ENCODE measurements around the gene DR1.
"Not testable (repeated sequence)": the region's sequence is repeated elsewhere in the genome, so short reads cannot be mapped to it uniquely, and the experiment has no call there.

Gene DR1

DNA sequence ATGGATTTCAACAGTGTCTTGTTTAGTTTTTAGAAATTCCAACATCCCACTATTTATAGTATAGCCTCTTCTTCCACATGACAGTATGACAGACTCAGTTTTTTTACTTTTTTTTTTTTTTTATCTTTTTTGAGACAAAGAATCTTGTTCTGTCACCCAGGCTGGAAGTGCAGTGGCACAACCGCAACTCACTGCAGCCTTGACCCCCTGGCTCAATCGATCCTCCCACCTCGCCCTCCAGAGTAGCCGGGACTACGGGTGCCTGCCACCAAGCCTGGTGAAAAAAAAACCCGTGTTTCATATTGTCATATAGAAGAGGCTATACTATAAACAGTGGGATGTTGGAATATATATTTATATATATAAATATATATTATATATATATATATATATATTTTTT, 1.2 kb upstream of the DR1 start:
- no peak for DNase-seq

DNA sequence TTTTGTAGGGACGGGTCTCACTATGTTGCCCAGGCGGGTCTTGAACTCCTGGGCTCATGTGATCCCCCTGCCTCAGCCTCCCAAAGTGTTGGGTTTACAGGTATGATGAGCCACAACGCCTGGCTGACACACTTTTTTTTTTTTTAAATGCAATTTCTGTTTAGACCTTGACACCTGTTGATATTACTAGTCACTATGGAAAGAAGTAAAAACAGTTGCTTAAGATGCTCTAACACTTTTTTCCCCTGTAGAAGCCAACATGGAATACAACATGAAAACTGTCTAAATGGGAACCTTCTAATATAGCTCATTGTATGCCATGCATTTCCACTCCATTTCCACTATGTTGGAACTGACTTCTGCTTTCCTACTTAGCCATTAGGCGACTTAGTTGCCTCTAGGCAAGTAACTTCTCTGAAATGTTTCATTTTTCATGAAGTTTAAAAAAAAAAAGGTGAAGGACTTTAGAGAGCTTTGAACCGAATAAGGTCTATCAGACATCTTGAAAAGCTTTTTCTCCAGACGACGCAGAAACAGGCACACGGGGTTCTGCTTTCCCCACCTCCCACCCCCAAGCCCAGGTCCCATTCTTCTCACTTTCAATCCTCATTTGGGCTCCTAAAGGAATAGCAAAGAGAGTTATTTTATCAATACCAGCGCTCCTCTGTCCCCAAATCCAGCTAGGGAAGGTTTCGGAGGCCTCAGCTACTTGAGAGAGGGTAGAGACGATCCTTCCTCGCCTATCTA, 648 bp upstream of the DR1 start:
- DNase-seq: no peak

DNA sequence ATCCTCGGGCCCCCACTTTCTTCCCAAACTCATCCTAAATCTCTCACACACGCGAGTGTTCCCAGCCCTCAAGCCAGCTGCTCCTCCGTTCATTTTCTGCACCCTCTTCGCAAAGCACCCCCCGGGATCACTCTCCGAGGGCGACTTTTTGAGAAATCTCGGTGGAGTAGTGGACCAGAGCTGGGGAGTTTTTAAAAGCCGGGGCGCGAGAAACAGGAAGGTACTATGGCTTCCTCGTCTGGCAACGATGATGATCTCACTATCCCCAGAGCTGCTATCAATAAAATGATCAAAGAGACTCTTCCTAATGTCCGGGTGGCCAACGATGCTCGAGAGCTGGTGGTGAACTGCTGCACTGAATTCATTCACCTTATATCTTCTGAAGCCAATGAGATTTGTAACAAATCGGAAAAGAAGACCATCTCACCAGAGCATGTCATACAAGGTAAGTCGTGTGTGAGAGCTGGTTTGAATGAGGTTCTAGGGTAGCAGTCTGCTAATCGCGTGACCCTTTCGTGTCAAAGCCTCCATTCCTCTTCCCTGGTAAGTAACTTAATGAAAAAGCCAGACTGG, 800 bp downstream of the DR1 start:
- no peak for DNase-seq

DNA sequence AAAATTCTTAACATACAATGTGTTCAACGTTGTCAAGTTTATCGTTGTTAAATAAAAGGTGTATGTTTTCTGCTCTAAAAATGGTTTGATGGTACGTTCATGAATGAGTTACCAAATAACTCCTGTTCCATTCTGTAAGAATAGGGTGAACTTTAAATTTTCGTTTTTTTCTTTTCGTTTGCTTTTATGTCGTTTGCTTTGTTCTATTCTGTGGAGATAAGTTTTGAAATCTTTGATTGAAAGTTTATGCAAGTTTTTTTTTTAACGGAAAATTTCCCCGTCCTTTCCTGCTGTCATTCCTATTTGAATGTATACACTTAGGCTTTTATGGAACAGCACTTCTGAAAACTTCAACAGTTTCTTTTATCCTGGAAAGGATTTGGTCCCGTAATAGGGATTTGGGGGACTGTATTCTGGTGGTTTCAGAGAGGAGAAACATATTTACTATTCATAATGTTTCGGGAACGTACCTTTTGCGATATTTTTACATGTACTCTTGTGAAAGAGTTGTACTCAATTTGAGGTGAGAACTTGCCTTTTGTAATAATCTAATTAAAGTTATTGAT, 1.7 kb downstream of the DR1 start:
- DNase-seq: no peak

DNA sequence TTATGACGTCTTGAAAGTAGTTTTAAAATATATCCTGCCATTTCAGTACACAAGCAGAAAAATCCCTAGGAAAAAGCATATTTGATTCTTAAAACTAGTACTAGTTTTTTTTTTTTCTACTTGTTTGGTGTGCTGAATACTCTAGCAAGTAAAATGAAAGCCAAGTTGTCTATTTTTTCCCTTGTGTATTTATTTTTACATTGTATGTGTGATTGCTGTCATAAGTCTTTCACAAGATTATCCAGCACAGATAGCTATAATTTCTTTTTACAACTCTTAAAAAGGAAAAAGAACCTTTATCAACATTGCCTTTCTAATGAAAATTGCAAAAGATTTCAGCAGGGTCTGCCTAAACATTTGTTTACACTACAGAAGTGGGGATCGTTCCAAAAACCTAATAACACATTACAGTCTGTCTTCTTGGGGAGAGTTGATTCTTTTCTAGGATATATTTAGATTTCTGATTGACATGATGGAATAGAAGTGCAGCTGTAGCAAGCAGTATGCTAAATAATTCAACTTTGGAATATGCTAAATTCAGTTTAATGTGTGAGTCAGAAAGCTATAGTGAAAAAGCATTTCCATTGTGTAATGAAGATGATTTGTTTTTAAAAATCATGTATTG, 2.5 kb downstream of the DR1 start:
- DNase-seq: no peak

DNA sequence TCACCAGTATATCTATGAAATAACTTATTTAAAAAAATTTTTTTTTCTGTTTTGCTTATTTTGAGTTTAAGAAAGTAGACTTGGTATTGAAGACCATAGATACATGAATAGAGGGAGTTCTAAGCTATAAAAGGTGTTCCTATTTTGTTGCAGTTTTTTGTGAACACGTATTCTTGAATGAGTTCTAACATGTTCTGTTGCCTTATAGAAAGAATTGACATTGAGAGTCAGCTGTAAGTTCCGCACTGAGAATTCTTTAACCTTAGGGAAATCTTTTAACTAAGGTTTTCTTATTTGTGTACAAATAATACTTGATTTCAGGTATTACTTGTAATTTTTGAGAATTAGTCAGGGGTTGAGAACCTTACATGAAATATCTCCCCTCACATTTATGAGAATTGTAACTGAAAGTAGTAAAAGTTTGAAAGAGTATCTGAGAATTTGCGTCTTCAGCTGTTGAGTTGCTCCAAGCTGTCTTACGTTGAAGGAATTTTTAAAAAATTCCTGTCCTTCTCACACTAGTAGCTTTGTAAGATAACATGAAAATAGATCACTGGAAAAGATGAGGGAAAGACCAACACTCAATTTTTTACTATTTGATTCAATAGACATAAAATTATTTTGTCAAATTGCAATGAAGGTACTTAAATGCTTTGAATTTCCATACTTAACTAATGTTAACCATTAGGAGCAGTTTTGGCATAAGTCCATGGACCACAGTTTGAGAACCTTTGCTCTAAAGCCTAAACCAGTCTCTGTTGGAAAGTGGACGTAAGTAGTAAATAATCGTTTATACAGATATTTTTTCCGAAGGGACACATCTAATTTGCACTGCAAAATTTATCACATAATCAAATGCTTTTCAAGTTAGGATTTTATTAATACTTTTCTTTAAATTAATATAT, 3.8 kb downstream of the DR1 start:
- no peak for DNase-seq

DNA sequence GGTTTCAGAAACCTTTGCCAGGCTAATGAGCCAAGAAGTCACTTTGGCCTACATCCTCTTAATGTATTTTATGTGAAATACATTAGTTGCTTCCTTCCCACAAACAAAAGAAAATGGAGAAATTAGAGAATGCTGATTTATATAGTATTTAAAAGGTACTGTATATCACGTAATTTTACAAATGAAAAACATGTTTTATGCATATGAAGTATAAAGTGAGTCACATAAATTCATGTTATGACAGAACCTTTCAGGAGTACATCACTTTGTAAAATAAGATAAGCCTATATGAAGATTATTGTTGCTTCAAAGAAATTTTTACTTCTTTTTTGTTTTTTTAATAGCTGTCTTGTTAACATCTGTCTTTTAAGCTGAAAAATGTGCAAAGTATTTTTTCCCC, 4.6 kb downstream of the DR1 start:
- DNase-seq: no peak

DNA sequence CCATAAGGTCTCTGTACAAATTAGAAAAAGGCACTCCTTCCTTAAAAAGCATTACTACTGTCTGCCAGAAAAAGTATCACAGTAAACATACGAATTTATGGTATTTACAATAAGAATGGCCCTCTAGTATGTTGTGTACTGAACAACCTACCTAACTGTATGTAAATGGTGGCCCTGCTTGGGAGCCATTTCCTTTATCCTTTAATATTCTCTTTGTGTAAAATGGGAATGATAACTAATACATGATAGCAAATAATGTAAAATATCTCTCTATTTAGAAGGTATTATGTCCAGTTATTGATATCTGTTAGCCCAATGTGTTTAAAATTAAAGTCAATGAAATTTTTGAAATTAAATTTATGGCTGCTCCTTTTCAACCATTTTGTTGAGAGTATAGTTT, 5.2 kb downstream of the DR1 start:
- DNase-seq: no peak

DNA sequence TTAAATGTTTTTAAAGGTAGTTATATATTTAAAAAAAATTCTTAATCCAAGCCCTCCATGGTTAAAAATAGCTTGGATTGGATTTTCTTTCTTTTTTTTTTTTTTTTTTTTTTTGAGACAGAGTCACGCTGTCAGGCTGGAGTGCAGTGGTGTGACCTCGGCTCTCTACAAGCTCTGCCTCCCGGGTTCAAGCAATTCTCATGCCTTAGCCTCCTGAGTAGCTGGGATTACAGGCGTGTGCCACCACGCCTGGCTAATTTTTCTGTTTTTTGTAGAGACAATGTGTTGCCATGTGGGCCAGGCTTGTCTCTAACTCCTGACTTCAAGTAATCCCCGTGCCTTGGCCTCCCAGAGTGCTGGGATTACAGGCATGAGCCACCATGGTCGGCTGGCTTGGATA, 5.6 kb downstream of the DR1 start:
- DNase-seq: not testable (repeated sequence)

DNA sequence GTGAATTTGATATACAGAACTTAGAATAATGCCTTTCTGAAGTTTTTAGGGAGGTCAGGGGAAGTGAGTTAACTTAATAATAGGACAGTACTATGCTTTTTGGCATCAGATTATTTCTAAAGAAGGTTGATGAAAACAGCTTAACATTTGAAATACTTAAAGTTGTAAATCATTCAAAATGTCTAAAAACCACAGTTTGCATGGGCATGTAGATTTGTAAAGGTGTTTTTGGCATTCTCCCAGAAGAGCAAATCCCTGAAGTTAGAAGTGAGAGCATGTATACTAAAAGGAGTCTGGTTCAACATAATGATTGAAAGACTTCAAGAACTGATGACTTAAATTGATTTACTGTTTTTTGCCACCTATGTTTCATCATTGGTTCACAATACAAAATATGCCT, 6.7 kb downstream of the DR1 start:
- DNase-seq: no peak

DNA sequence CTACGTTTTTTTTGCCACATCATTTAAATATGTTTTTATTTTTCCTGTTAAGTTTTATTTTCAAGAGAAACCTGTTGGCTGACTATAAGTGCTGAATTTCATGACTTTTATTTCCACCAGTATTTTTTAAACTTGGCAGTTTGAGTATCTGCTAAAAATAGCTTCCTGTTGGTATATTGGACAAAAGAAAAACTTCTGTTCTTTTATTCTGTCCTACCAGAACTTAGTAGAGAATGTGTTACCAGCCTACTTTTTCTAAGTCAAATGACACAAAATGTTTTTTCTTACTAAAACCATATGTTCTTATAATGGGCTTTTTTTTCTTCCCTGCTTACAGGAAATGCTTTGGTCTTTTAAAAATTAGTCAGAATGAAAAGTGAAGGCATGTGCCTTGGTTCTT, 7.6 kb downstream of the DR1 start:
- DNase-seq: no peak

DNA sequence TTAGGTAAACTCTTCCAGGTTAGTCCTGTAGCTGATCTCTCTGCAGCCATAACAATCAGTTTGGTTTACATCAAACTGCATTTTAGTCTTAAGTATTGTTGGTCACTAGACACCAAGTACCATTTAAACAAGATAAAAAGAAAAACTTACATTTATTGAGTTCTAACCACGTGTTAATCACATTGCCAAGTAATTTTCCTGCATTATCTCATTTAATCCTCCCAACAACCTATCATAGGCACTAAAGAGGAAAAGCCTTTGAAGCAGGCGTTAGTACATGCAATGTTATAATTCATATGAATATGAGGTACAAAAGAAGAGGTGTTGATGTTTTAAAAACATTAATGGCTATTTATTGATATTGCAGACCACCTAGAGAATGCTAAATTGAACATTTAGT, 9.0 kb downstream of the DR1 start:
- DNase-seq: no peak

DNA sequence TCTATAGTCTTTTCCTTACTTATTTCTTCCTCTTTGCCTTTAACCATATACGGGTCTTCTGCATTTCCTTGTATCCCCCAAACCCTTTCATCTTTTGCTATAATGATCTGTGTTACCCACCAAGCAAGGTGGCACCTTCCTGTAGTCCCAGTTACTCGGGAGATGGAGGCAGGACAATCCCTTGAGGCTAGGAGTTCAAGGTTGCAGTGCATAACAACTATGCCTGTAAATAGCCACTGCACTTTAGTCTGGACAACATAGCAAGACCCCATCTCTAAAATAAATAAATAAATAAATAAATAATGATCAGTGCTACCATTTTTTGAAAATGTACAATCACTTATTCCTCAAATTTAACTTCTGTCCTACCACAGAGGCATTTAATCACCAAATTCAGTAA, 11.5 kb downstream of the DR1 start:
- DNase-seq: no peak

DNA sequence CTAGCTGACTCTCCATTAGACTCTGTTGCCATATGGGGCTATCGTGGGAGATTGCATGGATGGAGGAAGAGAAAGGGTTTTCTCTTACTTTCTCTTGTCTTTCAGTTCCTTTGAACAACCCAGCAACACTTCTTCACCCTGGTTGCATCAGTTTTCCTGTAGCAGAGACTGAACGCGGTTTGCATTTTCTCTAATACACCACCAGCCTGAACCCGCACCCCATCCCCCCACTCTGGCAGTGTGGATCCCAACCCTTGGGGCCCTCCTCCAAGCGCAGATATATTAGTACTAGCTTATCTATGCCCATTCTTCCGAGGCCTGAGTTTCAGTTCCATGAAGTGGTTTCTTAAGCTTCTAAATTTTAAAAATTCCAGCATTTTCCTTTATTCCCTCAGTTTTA, 12.6 kb downstream of the DR1 start:
- DNase-seq: no peak

DNA sequence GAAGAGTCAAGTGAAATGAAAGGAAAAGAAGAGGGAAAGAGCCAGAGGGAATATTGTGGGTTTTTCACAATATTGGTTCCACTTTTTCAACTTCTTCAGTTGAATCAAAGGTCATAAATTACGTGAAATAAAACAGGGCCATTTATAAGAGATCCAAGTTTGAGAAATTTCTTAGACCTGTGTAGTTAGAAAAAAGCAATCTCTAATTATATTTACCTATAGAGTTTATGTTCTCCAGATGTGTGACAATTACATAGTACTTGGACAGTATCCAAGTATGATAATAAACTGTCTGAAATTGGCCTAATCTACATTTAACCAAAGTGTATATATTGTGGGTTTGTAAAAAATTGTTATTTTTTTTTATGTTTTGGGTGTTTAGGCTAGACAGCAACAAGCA, 14.4 kb downstream of the DR1 start:
- no peak for DNase-seq

DNA sequence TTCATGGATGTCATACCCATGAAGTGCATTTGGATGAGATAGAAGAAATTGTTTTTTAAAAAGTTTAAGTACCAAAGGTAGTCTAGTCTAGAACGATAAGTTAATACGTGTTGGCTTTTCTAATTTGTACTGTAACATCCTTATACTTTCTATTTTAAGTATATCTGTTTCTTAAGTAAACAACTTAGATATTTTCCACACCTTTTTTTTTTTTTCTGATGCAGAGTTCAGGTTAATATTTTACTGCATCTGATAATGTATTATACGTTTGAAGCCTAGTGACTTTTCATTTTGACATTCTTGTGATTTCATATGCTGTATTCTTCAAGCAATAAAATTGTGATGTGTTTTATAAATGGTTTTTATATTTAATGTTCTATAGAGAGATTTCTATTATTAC, 16.5 kb downstream of the DR1 start:
- DNase-seq: no peak

DNA sequence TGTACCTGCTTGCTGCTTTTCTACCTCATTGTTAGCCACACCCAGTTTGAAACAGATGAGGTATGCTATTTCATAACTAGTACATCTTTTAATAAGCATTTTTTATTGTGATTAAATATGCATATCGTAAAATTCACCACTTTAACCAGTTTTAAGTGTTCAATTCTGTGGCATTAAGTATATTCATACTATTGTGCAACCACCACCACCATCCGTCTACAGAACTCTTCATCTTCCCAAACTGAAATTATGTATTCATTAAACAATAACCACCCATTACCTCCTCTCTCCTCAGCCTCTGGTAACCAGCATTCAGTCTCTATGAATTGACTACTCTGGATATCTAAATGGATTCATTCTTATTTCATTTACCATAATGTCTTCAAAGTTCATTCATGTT, 20.1 kb downstream of the DR1 start:
- DNase-seq: no peak

DNA sequence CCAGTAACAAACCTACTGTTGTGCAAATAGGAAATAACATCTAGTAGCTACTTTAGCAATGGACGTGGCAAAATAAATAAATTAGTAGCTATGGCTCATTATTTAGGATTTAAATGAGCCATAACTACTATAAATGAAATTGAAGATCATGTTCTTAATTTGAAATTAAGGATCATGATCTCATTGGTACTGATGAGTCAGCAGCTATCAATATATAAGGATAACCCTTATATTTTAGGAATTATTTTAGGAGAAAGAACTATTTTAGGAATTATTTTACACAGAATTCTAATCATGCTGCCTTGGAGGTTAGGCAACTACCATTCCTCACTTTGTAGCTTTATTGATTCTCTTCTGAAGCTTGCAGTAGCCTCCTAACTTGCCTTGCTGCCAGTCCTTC, 24.0 kb downstream of the DR1 start:
- DNase-seq: no peak

DNA sequence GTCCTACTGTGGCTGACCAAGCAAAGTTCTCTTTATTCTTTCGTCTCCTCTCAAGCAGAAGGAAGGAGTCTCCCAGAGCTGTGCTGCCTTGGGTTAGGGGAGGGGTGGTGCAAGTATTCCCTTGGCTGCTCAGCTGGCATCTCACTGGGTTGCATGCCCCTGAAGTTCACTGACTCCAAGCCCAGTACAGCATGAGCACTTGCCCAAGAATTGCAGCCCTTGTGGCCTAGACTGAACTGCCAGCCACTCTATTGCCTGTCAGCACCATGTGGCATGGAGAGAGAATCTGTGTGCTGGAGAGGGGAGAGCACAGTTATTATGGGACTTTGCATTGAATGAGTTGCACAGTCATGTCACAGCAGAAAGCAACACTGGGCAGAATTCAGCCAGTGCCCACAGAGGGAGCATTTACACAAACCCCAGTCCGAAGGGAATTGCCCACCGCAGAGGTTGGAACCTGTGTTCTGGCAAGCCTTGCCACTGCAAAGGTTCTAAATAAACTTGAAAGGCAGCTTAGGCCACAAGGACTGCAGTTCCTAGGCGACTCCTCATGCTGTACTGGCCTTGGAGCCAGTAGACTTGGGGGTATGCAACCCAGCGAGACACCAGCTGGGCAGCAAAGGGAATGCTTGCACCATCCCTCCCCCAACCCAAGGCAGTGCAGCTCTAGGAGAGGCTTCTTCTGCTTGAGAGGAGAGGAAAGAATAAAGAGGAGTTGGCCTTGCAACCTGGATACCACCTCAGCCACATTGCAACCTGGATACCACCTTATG, 28.8 kb downstream of the DR1 start:
- DNase-seq: no peak

DNA sequence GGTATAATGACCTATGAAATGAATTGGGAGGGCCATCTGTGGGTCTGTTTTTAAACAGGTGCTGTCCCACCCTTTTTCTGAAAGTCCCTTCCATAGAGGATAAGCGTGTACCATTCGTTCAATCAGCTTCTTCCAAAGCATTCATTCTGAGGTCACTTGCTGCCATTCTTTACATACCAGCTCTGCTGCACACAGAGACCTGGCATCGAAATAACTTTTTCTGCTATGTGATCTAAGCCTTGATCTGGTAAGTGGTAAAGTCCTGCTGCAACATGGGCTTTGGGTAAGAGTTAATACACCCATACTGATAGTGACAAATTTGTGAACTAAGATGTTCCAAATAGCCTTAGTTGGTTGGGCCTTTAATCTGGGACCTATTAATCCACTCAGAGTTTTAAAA, 38.9 kb downstream of the DR1 start:
- no peak for DNase-seq

DNA sequence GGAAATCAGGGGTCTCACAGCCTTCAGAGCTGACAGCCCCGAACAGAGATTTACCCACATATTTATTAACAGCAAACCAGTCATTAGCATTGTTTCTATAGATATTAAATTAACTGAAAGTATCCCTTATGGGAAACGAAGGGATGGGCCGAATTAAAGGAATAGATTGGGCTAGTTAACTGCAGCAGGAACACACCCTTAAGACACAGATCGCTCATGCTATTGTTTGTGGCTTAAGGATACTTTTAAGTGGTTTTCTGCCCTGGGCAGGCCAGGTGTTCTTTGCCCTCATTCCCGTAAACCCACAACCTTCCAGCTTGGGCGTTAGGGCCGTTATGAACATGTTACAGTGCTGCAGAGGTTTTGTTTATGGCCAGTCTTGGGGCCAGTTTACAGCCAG, 40.6 kb downstream of the DR1 start:
- DNase-seq: not testable (repeated sequence)

DNA sequence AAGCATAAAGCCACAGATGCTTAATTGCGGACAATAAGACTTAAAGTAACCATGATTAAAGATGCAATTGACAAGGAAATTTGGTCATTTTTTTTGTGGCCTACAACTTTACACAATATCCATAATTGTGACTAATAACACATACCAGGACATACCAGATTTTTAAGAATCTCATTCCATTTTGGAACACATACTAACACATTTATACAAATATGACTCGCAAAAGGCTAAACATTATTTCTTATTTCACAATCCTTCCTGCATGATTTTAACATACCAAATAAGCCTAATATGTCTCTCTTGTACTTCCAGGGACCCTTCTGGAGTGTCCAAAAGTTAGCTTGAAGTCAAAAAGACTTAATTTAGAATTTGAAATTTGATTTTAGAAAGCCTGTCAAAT, 48.8 kb downstream of the DR1 start:
- no peak for DNase-seq

DNA sequence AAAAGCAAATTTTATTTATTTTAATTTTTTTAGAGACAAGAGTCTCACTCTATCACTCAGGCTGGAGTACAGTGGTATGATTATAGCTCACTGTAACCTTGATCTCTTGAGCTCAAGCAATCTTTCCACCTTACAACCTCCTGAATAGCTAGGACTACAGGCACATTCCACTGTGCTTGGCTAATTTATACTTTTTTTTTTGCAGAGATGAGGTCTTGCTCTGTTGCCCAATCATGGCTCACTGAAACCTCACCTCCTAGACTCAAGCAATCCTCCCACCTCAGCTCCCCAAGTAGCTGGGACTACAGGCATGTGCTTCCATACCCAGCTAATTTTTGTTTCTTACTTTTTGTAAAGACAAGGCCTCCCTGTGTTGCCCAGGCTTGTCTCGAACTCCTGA, 49.5 kb downstream of the DR1 start:
- no peak for DNase-seq
